ENCODE results near the gene PLET1.

Gene PLET1

DNA sequence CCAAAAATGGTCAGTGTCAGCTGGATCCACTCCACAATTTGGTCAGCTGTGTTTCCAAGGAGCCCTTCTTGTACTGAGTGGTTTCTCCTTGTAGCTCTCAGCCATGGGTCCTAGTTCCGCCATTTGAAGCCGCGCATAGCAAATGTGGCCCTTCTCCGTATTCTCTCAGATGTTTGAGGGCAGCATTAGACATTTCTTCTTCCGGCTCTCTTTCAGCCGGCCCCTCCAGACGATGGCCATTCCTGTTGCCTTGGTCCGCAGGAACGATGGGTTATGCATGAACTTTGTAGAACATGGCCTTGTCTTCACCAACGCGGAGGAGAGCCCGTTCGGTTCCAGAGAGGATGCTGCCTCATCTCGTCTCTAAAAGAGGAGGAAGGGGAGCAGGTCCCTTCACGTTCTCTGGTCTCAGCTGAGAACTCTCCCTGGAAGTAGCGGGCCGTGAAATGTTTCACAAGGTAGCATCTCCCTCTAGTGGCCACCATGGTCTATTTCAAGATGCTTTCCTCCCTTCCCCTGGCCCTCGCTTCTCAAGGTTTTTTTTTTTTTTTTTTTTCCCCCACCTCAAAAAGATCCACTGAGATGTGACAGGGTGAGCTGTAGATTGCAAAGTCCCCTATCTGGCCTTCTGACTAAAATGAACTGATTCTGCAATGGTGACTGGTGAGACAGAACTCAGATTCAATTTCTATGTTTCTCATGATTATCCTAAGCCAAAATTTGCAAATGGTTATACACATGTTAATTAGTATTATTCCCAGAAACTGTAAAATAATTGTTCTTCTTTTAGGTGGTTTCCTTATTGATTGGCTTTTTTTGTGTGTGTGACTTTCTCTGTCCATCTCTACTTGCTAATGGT lies 19.8 kb upstream of the PLET1 start:
- DNase-seq = peak; percentile 79 to 82

DNA sequence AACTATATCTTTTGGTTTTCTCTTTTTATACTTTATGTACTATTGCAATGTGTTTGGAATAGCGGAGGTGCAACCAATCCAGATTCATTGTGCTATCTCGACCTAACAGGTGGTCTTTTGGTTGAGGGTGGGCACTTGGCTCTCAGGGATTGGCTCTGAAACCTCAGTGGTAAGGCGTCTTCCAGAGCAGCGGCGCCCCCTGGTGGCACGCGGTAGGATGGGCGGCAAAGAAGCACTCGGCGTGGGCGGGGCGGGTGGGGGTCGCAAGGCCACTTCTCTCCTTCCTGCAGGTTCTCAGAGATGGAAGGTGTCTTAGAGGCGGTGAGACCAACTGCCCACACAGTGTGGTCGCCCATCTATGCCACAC lies 19.2 kb upstream of the PLET1 start:
- DNase-seq = peak; percentile 55 to 62

DNA sequence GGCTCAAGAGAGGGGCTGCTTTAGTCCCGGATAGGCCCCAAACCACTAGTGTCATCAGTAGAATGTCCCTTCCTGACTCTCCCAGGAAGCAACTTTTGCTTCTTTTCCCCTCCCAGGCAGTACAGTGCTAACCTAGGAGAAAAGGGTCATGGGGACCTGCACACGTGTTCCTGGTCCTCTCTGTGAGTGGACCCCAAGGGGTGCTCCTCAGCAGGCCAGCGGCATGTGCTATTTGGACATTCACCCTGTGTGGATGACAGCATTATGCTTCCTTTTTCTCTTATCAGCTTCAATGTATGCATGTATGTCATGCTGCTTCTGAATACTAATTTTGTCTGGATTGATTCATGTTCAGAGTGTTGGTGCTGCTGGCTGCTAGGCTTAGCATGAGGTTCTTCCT lies 18.1 kb upstream of the PLET1 start:
- no peak for DNase-seq

DNA sequence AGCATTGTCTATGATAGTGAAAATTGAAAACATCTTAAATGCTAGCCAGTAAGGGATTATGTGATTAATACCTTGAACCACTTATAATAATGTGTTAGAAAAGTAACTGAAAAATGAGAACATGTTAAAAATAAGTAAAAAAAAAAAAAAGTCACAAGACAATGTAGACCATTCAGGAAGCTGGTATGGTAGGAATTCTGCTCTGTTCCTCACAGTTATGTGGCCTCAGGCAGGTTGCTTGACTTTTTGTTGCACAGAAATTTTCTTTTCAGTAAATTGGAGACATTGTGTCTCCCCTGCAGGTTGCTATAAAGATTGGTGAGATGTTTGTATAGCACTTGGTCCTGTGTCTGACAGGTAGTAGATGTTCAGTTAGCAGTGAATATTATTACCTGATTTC lies 17.3 kb upstream of the PLET1 start:
- DNase-seq = no peak

DNA sequence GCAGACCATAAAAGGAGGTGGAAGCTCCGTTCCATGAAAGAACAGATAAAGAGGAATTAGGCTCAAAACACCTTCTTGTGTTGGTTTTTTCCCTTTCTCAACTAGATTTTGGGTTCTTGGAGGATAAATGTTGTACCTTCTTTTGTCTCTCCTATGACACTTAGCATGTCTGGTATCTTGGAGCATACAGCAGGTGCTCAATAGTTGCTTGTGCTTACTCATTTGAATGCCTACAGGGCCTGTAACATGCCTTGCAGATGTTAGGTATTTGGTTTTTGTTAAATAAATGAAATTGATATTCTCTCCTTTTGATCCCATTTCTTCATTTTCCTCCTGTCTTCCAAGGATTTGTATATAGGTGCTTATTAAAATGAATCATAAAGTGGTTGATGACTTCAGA lies 16.4 kb upstream of the PLET1 start:
- DNase-seq = no peak

DNA sequence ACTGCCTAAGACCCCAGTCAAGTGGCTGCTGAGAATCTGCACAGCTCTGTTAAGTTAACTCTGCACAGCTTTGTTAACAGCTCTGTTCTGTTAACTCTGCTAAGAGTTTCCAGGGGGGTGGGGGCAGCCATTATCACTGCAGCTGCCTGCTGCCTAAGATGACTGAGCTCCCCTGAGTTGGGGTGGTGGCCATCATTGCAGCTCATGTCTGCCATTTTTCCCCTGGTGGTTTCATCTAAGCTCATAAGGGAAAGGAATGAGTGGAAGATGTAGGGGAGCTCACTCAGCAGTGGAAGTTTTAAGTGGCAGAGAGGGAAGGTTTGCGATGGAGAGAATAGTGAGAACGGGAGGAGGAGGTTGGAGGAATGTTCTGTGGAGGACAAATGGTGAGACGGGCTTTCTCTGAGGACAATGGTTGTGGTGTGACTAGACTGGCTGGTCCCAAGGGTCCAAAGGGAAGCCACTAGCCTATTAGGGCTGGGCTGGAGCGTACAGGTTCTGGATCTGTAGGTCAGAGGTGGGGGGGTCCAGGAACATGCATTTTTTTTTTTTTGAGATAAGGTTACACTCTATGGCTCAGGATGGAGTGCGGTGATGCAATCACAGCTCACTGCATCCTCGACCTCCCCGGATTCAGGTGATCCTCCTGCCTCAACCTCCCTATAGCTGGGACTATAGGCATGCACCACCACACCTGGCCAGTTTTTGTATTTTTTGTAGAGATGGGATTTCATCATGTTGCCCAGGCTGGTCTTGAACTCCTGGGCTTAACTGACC lies 13.5 kb upstream of the PLET1 start:
- DNase-seq = no peak

DNA sequence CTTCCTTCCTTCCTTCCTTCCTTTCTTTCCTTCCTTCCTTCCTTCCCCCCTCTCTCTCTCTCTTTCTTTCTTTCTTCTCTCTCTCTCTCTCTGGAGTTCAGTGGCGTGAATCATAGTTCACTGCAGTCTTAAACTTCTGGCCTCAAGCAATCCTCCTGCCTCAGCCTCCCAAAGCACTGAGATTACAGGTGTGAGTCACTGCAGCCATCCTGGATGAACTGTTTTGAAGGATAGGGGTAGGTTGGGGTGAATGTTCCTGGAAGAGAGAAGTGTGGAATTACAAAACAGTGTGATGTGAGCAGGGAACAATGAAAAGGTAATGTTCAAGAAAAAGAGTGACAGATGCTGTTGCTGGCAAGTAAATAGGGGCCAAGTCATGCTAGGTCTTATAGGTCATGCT lies 12.4 kb upstream of the PLET1 start:
- DNase-seq = no peak

DNA sequence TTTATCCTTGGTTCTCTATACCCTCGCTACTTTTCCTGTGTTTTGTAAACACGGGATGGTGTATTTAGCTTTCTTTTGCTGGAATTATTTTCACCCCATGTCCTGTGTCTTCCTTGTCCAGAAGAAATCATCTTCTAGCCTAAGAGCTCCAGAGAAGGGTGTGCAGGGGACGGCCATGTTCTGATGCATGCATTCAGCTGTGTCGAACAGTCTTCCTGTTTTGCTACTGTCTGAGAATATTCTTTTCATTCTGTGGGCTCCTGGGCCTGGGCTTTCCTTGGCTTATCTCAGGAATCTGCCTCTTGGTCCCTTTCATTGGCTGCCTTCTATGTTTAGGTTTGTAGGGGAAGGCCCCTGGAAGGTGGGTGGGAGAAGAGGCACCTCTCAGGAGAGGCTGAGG lies 10.6 kb upstream of the PLET1 start:
- no peak for DNase-seq

DNA sequence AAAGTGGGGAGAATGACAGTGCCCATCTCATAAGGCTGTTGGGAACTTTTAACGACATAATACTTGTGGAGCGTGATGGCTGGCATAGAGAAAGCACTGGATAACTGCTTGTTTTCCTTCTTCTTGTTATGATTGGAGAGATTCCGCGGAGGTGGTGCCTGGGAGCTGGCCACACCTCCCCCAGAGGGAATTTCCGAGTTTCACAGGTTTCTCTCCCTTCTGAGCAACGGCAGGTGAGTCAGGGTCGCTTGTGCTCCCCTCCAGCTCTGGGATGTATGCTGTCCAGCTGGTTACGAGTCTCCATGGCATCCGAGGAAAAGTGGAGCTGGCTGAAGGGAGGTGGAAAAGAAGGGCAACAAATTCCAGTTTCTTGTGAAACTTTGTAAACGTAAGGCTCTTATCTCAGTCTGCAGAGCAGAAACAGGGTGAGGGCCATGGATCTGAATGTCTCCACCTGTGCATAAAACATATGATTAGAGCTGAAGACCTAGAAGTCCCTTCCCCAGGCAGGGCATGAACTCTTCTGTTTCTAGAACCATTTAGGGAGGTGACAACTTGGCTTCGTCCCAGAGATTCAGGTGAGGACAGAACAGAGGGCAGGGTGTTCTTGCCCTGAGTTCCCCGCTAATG lies 10.0 kb upstream of the PLET1 start:
- no peak for DNase-seq

DNA sequence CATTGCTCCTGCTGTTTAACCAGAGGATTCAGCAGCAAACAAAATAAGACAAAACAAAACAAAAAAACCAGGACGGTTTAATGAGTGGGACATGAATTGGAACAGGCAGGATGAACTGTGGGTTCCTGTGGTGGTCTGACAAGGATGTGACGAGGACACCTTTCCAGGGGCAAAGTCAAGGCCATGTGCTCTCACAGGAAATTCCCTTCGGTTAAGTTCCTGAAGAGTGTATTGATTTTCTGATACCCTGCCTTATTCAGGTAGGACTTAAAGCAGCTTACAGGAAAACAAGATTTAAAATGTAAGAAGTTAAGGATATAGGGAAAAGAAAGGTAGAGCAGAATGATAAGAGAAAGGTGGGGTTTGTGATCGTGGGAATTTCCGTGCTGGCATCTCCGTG lies 8.5 kb upstream of the PLET1 start:
- no peak for DNase-seq

DNA sequence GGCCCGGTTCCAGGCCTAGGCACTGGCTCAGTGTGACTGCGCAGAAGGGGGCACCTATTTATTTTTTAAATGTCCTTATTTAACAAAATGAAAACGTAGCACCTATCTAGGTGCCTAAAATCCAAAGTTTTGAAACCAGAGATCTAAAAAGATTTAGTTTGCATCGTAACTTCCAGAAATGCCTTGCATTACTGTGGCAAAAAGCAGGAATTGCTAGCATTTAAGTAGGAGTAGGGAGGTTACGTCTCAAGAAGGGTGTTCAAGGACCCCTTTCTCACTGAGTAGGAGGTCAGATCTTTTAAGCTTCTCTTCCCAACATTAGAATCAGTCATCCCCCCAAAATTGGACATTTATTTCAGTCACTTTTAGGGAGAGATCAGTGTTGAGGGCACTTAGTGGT lies 7.7 kb upstream of the PLET1 start:
- no peak for DNase-seq

DNA sequence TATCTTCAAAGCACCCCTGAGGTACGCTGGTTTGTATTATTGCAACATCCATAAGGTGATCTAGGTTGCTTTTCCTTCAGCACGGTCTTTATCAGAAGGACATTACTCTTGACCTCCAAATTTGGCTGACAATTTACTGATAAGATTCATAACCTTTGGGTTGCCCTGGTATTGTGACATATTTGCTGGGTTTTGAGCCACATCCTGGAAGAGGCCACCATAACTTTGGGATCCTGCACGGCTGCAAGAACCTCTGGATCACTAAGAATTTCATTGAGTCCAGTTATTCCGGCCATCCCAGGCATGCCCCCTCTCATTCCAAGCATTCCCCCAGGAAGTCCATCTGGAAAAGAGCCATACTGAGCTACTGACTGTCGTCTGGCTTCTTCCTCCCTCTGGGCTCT lies 6.5 kb upstream of the PLET1 start:
- DNase-seq = no peak

DNA sequence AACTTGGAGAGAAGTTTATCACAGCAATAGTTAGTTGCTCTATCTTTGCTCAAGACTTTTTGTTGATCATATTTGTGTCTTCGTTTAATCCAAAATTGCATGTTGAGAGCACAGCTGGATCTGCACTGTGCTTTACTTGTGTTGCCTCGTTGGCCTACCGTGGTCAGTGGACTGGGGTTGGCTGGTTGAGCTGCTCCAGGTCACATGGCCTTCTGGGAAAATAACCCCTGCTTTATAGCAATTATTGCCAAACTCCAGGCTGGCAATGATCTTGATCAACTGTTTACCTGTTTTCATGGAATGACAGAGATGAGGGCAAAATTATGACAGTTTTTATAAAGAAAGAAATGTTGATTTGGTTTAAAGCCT lies 5.7 kb upstream of the PLET1 start:
- no peak for DNase-seq

DNA sequence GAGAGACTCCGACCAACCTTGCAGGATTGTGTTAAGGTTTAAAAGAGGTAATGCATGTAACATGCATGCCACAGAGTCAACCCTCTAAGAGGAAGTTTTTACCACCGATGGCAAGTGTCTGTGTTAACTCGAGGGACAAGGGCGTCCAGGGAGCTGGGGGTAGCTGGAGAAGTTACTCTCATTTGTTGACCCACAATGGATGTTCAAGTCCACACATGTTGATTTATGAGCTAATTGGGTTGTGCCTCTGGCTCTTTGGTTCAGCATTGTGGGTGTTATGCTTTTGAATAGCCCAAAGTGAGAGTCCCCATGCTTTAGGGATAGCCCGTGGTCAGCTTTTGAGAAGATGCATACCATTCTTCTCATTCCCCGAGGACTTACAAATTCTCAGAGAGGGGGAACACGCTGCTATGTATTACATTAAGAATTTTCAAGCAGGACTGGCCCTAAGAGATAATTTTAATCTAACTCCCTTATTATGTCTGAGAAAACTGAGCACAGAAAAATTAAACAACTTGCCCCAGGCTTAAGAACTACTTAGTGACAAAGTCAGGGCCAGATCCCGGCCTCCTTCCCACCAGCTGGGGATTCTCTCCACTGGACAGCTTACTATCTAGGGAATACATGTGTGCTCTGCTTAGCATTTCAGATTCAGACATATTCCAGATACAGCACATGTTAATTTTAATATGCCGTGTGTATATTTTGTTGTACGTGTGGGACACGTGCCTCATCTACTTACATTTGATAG lies 5.2 kb upstream of the PLET1 start:
- DNase-seq = no peak

DNA sequence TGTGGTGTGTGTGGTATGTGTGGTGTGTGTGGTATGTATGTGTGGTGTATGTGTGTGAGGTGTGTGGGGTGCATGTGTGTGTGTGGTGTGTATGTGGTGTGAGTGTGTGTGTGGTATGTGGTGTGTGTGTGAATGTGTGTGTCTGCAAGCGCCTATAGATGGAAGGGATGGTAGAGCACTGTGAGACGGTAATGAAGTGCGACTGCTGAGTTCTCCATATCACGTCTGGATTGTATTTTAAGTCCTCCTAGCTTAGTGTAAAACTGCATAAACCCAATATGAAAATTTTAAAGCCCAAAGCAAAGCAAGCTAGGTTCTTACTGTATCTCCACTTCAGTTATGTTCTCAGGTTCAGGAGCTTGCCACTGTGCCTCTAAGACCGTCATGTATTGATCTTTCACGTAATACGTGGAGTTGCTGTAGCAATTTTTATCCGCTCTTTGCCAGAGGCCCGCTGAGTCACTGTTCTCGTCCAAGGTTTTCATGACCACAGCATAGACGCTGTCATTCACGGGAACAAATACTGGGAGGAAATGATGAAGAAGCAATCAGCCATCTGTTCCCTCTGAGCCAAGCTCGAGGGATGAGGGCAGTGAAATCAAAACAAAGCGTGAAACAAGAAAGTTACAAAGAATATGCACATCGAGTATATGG lies 5.5 kb downstream of the PLET1 start:
- DNase-seq = peak in 1 of 2 donors; percentile 14

DNA sequence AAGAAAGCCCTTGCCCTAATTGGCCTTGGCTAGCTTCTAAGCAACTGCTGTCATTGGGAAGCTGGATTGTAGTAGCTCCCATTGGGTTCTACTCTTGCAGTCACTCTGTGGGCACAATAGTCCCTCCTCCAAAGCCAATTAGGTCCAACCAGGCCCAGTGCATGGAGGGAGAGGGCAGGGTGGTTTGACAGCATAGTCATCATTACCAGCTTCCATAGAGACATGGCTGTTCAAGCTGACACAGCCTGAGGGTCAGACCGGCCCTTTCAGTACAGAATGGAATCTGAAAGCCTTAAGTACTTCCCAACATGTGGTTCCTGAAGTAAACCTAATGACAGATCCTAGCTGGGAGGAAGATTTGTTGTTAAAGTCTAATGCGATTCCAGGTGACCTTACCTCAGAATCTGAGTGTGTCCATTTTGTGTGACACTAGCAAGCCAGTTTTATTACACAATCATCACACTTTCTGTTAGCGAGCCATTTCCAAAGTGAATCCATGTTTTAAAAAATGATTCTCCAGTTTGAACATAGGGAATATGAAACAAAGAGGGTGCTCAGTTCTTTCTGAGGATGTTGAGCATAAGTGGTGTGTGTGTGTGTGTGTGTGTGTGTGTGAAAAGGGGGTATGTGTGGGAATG lies 6.9 kb downstream of the PLET1 start:
- no peak for DNase-seq

DNA sequence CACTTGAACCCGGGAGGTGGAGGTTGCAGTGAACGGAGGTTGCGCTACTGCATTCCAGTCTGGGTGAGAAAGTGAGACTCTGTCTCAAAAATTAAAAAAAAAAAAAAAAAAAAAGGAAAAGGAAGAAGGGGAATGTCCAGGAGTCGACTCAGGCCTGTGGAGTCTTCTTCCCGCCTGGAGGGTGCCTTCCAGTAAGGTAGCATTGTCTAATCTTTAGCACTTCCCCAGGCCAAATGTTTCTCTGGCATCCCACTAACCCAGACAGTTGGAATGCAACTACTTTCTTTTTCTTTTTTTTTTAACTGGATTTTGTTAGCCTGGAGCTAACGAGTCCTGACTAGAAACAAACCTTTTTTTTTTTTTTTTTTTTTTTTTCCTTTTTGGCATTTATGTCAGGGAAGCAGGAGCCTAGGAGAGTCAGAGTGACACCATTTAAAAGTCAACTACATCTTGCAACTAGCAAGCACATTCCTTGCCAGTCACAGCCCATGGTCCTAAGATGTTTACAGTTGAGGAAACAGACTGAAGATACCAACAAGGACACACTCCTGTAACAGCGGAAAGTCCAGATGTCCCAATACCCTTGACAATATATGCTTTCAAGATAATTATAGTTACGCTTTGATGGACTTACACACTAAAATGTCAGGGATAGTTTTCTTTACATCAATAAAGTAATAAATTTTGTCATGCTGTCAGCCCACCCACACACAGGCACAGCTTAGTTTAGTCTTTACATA lies 10.6 kb downstream of the PLET1 start:
- no peak for DNase-seq

DNA sequence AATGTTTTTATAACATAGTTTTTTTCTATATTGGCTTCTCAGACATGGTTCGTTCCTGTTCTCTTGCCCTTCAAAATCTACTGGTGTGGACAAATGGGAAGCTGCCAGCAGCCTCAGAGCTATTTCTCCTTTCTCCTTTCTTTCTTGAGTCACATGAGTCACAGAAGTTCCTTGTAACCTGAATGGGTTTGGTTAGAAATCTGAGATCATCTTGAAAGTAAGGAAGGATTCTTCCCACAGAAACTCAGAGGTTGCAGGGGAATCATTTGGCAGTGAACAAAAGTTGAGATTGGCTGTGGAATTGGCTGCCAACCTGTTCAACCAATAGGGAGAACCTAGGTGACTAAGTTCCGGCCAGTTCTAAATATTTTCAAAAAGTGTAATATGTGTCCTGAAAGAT lies 12.5 kb downstream of the PLET1 start:
- DNase-seq = peak; percentile 60 to 63

DNA sequence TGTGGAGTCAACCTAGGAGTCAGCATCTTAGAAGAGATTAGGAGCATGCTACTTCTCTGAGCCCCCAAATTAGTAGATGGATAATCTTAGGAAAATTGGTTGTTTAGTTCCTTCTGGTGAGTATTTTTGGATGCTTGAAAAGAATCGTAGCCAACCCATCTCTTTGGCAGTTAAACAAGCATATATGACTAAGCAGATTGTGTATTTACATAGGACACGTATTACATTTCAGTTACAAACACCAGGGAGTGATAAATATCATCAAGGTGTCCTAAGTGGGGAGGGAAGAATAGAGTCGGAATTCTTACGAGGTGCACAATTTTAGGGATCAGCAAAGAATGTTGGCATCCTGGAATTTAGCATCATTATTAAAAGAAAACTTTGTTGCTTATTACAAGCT lies 13.5 kb downstream of the PLET1 start:
- DNase-seq = no peak

DNA sequence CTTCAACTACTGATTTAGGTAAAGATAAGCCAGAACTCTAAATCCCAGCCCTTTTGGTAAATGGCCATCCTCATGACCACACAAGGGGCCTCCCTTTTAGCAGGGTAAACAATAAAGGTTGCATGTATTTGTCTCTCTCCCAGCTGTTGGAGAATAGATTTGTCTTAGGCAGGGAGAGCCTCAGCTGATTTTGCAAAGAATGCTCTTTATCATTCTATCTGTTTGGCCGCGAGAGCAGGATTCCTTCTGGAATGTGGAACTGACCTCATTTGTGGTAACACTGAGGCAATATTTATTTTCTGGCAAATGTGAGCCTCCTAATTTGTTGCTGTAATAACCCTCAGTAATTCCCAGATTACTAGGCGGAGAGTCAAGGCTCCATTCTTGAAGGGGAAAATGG lies 19.2 kb downstream of the PLET1 start:
- DNase-seq = no peak

DNA sequence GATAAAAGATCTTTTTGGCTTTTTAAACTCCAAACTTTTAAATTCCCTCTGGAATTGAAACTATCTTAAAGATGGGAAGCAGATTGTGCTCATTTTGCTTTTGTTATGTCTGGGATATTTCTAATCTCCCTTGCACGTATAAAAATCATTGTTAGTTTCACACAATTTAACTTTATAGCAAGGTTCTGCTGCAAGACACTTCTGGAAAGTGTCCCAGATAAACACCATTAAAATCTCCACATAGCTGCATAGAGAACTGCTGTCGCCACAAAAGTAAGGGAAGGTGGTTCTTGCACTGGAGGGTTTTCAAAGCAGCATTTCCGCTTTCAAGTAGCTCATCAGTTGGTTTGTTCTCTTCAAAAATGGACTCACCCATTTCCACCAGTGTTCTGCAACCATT lies 22.6 kb downstream of the PLET1 start:
- DNase-seq = no peak

All from inflammatory macrophage (primary cell).